ENCODE results near the gene ITLN1.

Gene ITLN1

DNA sequence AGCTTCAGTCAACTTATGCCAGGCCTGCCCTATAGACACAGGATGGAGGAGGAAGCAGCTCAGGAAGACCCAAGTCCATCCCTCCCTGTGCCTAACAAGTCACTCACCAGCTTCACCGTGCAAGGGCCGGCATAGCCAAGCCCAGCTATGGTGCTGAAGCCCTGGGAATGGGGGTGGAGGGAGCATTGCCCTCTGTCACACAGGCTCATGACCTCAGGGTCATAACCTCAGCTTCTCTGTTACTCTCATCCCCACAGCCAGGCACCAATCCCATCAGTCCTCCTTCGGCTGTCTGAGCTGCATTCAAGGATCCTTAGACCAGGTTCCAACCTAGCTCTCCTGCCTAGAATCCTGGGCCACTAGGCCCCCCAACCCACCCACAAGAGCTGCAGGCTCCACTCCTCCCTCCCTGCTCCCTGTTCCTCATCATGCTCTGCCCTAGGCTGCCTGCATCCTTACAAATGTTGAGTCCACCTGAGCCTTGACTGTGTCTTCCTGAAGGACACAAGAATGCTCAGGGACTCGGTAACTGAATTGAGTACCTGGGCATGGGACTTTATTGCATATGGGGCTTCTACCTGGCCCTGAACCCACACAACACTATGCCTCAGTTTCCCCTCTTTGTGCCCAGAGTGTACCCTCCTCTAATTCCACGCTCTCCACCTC lies 24.0 kb downstream of the ITLN1 start:
- no peak overlapping the region for H3K27ac Mint-ChIP-seq
- no peaks in the 10 kb centered on the region for H3K36me3 Mint-ChIP-seq (ENCODE audit: low read depth)
- TF ChIP-seq, protein P1, sequence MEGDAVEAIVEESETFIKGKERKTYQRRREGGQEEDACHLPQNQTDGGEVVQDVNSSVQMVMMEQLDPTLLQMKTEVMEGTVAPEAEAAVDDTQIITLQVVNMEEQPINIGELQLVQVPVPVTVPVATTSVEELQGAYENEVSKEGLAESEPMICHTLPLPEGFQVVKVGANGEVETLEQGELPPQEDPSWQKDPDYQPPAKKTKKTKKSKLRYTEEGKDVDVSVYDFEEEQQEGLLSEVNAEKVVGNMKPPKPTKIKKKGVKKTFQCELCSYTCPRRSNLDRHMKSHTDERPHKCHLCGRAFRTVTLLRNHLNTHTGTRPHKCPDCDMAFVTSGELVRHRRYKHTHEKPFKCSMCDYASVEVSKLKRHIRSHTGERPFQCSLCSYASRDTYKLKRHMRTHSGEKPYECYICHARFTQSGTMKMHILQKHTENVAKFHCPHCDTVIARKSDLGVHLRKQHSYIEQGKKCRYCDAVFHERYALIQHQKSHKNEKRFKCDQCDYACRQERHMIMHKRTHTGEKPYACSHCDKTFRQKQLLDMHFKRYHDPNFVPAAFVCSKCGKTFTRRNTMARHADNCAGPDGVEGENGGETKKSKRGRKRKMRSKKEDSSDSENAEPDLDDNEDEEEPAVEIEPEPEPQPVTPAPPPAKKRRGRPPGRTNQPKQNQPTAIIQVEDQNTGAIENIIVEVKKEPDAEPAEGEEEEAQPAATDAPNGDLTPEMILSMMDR (IDR thresholded peaks at IDR 0.05; ENCODE audit: unreplicated experiment in 3 of 3): no peak
- H3K27me3 Mint-ChIP-seq (ENCODE audit: low read depth): peaks cover 8% of the 10 kb centered on the region
- no peak overlapping the region for H3K4me3 Mint-ChIP-seq
- no peaks in the 10 kb centered on the region for H3K4me1 Mint-ChIP-seq
- H3K9me3 Mint-ChIP-seq: no peaks in the 10 kb centered on the region

DNA sequence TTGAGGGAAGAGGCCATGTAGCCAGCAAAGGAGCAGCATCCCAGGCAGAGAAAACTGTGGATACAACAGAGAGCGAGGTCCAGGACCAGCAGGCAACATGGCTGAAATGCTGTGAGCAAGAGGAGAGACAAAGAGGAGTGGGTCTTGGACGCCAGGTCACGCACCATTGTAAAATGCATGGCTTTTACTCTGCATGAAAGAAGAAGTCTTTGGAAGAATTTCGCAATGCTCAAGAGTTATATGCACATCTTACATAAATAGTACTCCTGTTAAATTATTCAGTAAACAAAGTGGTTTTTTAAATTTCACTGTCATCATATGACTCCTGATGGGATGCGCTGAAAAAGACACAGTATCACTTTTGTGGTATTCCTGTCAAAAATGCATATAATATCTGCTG lies 25.8 kb downstream of the ITLN1 start:
- Mint-ChIP-seq H3K27me3 (ENCODE audit: low read depth) (peaks cover 8% of the 10 kb centered on the region), H3K4me3 (no peak overlapping the region), H3K27ac (no peak overlapping the region), H3K36me3 (ENCODE audit: low read depth) (no peaks in the 10 kb centered on the region), H3K9me3 (no peaks in the 10 kb centered on the region), H3K4me1 (no peaks in the 10 kb centered on the region)
- TF ChIP-seq, protein P1 (IDR thresholded peaks at IDR 0.05; ENCODE audit: unreplicated experiment in 3 of 3): no peak

DNA sequence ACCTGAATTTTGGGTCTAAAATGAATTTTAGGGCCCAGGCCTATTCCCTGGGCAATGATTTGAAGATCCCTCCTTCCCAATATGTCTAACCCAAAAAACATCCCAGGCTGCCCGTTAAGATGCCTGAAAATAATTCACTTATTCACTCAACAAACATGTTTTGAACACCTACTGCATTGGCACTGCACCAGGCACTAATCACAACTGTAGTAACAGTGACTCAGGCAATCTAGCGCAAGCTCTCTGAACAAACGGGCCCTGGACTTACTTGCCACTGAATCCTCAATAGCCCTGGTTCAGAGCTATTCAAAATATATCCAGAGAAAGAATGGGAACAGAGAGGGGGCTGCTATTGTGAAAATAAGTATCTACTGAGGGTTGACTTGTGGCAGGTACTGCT lies 26.5 kb downstream of the ITLN1 start:
- peaks cover 4% of the 10 kb centered on the region for H3K27me3 Mint-ChIP-seq (ENCODE audit: low read depth)
- no peaks in the 10 kb centered on the region for H3K4me1 Mint-ChIP-seq
- TF ChIP-seq, protein P1 (IDR thresholded peaks at IDR 0.05; ENCODE audit: unreplicated experiment in 3 of 3): no peak
- no peak overlapping the region for H3K4me3 Mint-ChIP-seq
- H3K9me3 Mint-ChIP-seq: no peaks in the 10 kb centered on the region
- H3K27ac Mint-ChIP-seq: no peak overlapping the region
- H3K36me3 Mint-ChIP-seq (ENCODE audit: low read depth): no peaks in the 10 kb centered on the region

DNA sequence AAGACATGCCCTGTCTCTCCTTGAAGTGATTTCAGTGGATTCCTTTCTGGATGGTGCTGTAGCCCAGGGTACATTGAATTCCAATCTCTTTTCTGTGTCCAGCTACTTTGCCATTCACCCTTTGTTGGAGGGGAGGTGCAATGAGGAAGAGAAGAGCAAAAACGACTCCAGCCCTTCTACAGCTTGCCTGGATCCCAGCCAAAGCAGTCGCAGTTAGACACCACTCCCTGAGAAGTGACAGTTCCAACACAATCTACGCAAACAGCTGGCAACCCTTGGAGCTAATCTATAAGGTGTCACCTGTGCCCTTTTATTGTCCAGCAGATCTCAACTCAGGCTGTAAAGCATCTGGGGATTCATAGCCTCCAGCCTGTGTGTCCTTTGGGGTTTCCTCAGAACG lies 26.9 kb downstream of the ITLN1 start:
- no peak overlapping the region for H3K27ac Mint-ChIP-seq
- H3K4me3 Mint-ChIP-seq: no peak overlapping the region
- peaks cover 4% of the 10 kb centered on the region for H3K27me3 Mint-ChIP-seq (ENCODE audit: low read depth)
- no peaks in the 10 kb centered on the region for H3K9me3 Mint-ChIP-seq
- H3K4me1 Mint-ChIP-seq: no peaks in the 10 kb centered on the region
- no peaks in the 10 kb centered on the region for H3K36me3 Mint-ChIP-seq (ENCODE audit: low read depth)
- TF ChIP-seq, protein P1 (IDR thresholded peaks at IDR 0.05; ENCODE audit: unreplicated experiment in 3 of 3): no peak

DNA sequence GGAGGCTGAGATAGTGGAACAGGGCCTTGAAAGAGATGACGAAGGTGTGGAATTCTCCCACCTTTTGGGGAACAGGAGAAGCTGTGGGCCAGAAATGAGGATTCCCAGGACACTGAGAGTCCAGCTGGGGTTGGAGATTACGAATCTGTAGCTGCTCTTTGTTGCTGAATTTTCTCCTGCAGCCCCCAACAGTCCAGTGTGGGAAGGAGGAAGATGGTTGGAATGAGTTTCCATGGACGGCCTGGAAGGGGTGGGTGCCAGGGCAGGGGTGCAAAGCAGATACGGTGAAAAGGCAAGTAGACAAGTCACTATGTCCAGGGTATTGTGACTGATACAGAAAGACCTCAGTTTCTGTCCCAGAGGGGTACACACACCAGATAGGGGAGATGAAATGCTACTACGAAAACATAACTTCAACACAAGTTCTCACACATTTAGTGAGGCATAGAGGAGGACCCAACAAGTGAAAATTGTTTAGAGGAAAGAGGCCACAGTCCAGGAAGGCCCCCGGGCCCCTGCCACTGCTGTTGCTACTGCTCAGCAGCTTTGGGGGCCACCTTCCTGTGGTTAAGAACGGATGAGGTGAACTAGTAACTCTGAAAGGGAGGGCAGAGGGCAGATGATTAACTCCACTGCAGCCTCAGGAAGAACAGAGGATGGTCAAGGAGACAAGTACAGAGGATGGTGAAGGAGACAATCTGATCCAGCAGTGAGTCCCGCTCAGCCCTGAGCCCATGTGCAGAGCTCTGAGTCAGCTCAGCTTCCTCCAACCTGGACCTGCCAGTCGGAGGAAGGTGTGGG lies 29.6 kb downstream of the ITLN1 start:
- H3K36me3 Mint-ChIP-seq (ENCODE audit: low read depth): no peaks in the 10 kb centered on the region
- TF ChIP-seq, protein P1 (IDR thresholded peaks at IDR 0.05; ENCODE audit: unreplicated experiment in 3 of 3): no peak
- H3K4me3 Mint-ChIP-seq: no peak overlapping the region
- no peak overlapping the region for H3K27ac Mint-ChIP-seq
- no peaks in the 10 kb centered on the region for H3K9me3 Mint-ChIP-seq
- H3K4me1 Mint-ChIP-seq: no peaks in the 10 kb centered on the region
- H3K27me3 Mint-ChIP-seq (ENCODE audit: low read depth): no peaks in the 10 kb centered on the region

Data from nephron (organoid).